ENCODE results near the gene PRKCZ.

Gene PRKCZ

GRCh38 chr1:2056955-2057590, 6.9 kb downstream of the PRKCZ start:
- no peaks in the 10 kb centered on the region for H3K4me1 ChIP-seq (ENCODE audit: control insufficient read depth in 1 of 2, insufficient read depth in 1 of 2, low read depth in 1 of 2, low read length in 1 of 2)
- no peak overlapping the region for H3K27ac ChIP-seq
- no peaks in the 10 kb centered on the region for H3K9me3 ChIP-seq
- TF ChIP-seq CTCF (IDR thresholded peaks at IDR 0.05) = no peak
- peaks cover 7% of the 10 kb centered on the region for H3K27me3 ChIP-seq
- no peak overlapping the region for H3K4me3 ChIP-seq (ENCODE audit: low read depth in 1 of 2, low read length in 1 of 2)
- no peaks in the 10 kb centered on the region for H3K36me3 ChIP-seq

- H3K27me3 ChIP-seq = no peaks in the 10 kb centered on the region
- no peak overlapping the region for H3K27ac ChIP-seq
- H3K4me1 ChIP-seq (ENCODE audit: control insufficient read depth in 1 of 2, insufficient read depth in 1 of 2, low read depth in 1 of 2, low read length in 1 of 2) = no peaks in the 10 kb centered on the region
- TF ChIP-seq CTCF (IDR thresholded peaks at IDR 0.05) = no peak
- H3K9me3 ChIP-seq = no peaks in the 10 kb centered on the region
- H3K36me3 ChIP-seq = no peaks in the 10 kb centered on the region
- H3K4me3 ChIP-seq (ENCODE audit: low read depth in 1 of 2, low read length in 1 of 2) = no peak overlapping the region
These were observed 9.2 kb downstream of the PRKCZ start for GRCh38 chr1:2059290-2059953.

- no peak overlapping the region for H3K27ac ChIP-seq
- H3K9me3 ChIP-seq = no peaks in the 10 kb centered on the region
- no peaks in the 10 kb centered on the region for H3K36me3 ChIP-seq
- H3K27me3 ChIP-seq = no peaks in the 10 kb centered on the region
- H3K4me3 ChIP-seq (ENCODE audit: low read depth in 1 of 2, low read length in 1 of 2) = no peak overlapping the region
- H3K4me1 ChIP-seq (ENCODE audit: control insufficient read depth in 1 of 2, insufficient read depth in 1 of 2, low read depth in 1 of 2, low read length in 1 of 2) = no peaks in the 10 kb centered on the region
- no peak for TF ChIP-seq CTCF (IDR thresholded peaks at IDR 0.05)
These were observed 9.9 kb downstream of the PRKCZ start for GRCh38 chr1:2060072-2060471.

- no peak for TF ChIP-seq CTCF (IDR thresholded peaks at IDR 0.05)
- no peak overlapping the region for H3K4me3 ChIP-seq (ENCODE audit: low read depth in 1 of 2, low read length in 1 of 2)
- H3K27me3 ChIP-seq = no peaks in the 10 kb centered on the region
- no peak overlapping the region for H3K27ac ChIP-seq
- H3K9me3 ChIP-seq = no peaks in the 10 kb centered on the region
- no peaks in the 10 kb centered on the region for H3K4me1 ChIP-seq (ENCODE audit: control insufficient read depth in 1 of 2, insufficient read depth in 1 of 2, low read depth in 1 of 2, low read length in 1 of 2)
- H3K36me3 ChIP-seq = no peaks in the 10 kb centered on the region
These were observed 10.3 kb downstream of the PRKCZ start for GRCh38 chr1:2060535-2060934.

GRCh38 chr1:2061065-2061778, 11.0 kb downstream of the PRKCZ start:
- Histone ChIP-seq H3K36me3 (no peaks in the 10 kb centered on the region), H3K27me3 (no peaks in the 10 kb centered on the region), H3K4me3 (ENCODE audit: low read depth in 1 of 2, low read length in 1 of 2) (no peak overlapping the region), H3K27ac (no peak overlapping the region), H3K4me1 (ENCODE audit: control insufficient read depth in 1 of 2, insufficient read depth in 1 of 2, low read depth in 1 of 2, low read length in 1 of 2) (no peaks in the 10 kb centered on the region), H3K9me3 (no peaks in the 10 kb centered on the region)
- no peak for TF ChIP-seq CTCF (IDR thresholded peaks at IDR 0.05)
